Osteocyte (in vitro differentiated cells): Measurements from ENCODE around the gene DDR2. TPM values are rescaled to one million over a fixed set of nuclear protein-coding genes. Genes with fewer than 3 reads are reported as not detected.

Experiments used
- DNase-seq: peaks from one replicate; pipeline ENCODE4 v3.0.0; 2021; ENCODE audit warnings: mixed read lengths; ENCODE audit not compliant: unreplicated experiment; ENCODE audit errors: extremely low spot score
- H3K27ac Mint-ChIP-seq: one replicate; pipeline ENCODE4 v1.8.0; 2021; ENCODE audit warnings: mild to moderate bottlenecking, mixed read lengths; ENCODE audit not compliant: unreplicated experiment
- H3K27me3 Mint-ChIP-seq: one replicate; pipeline ENCODE4 v1.8.0; 2021; ENCODE audit warnings: mixed read lengths; ENCODE audit not compliant: unreplicated experiment
- H3K36me3 Mint-ChIP-seq: one replicate; pipeline ENCODE4 v1.8.0; 2021; ENCODE audit warnings: mixed read lengths; ENCODE audit not compliant: unreplicated experiment
- H3K4me1 Mint-ChIP-seq: one replicate; pipeline ENCODE4 v1.8.0; 2021; ENCODE audit warnings: mixed read lengths; ENCODE audit not compliant: unreplicated experiment
- H3K4me3 Mint-ChIP-seq: one replicate; pipeline ENCODE4 v1.8.0; 2021; ENCODE audit warnings: mild to moderate bottlenecking, moderate library complexity, mixed read lengths; ENCODE audit not compliant: unreplicated experiment
- H3K9me3 Mint-ChIP-seq: one replicate; pipeline ENCODE4 v1.8.0; 2021; ENCODE audit warnings: mixed read lengths; ENCODE audit not compliant: unreplicated experiment
- total RNA-seq: library from RNA; stranded (reverse); gene quantifications from 2 replicates; pipeline ENCODE4 v1.2.1, GENCODE V29; 2021
- TF ChIP-seq, protein P1 (sequence below): fragments of 200-600 bp; sonication (generic); IDR thresholded peaks from 2 replicates; pipeline ENCODE4 v1.5.0; 2021; ENCODE audit warnings: antibody characterized with exemption, mild to moderate bottlenecking, moderate library complexity

Gene DDR2
- total RNA-seq, 1 donor from 2014 or later: 173 TPM

DNA sequence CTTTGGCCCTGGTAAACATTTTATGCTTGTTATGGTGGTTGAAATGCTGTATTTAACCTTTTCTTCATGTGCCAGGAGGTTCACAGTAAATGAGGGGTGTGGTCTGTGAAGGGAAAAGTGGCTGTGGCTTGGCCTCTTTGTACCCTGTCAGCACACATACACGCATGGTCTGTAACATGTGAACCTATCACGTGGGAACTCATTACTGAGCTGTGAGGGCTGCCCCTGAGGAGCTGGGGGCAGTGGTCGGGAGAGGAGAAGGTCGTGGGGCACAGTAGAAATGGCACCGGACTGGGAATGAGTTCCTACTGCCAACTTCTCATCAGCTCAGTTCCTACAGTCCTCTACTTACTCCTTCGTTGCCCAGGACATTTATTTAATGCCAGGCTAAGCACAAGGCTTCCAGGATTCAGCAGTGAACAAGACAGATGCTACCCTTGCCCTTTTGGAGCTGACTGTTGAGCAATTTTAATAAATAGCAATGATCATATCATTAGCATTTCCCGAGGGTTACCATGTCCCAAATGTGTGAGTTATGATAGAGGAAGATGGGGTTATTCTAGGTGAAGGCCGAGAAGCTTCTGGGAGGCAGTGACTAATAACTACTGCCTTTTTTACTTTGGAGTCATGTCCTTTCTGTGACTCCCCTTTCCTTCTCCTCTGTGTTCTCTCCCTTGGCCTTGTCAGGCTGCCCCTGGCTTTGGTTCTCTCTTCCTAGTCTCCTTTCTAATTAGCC, 38.8 kb downstream of the DDR2 start:
- no peak for DNase-seq
- peak overlapping the region; percentile 13 for H3K27ac Mint-ChIP-seq
- no peak overlapping the region for H3K4me3 Mint-ChIP-seq
- peaks cover 13% of the 10 kb centered on the region for H3K36me3 Mint-ChIP-seq
- TF ChIP-seq, protein P1, sequence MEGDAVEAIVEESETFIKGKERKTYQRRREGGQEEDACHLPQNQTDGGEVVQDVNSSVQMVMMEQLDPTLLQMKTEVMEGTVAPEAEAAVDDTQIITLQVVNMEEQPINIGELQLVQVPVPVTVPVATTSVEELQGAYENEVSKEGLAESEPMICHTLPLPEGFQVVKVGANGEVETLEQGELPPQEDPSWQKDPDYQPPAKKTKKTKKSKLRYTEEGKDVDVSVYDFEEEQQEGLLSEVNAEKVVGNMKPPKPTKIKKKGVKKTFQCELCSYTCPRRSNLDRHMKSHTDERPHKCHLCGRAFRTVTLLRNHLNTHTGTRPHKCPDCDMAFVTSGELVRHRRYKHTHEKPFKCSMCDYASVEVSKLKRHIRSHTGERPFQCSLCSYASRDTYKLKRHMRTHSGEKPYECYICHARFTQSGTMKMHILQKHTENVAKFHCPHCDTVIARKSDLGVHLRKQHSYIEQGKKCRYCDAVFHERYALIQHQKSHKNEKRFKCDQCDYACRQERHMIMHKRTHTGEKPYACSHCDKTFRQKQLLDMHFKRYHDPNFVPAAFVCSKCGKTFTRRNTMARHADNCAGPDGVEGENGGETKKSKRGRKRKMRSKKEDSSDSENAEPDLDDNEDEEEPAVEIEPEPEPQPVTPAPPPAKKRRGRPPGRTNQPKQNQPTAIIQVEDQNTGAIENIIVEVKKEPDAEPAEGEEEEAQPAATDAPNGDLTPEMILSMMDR: no peak
- no peaks in the 10 kb centered on the region for H3K27me3 Mint-ChIP-seq
- H3K4me1 Mint-ChIP-seq: peaks cover 54% of the 10 kb centered on the region
- no peaks in the 10 kb centered on the region for H3K9me3 Mint-ChIP-seq

DNA sequence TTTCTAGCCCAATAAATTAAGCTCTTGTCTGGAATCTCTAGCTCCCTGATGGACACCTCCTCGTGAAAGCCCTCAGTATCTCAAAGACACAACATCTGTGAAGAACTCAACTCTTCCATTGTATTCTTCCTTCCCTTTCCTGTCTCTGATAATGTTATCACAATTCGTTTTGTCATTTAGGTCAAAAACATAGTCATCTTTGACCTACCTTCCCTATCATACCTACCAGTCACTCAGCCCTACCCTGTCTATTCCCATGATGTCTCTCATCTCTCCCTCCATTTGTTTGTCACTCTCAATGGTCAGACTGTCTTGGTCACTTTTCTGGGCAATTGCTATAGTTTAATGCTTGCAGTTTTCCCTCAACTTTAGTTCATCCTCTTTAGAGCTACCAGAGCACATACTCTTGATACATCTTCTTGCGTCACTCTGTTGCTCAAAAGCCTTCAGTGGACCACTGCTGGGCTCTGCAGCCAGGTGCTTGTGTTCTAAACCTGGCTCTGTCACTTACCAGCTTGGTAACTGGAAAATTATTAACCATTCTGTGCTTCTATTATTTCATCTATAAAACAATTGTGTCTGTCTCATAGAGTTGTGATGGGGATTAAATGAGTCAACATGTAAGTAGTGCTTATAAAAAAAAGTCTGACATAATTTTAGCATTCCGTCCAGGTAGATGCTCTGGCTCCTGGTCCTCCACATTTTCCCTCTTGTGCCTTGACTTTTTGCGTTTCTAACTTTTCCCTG, 39.6 kb downstream of the DDR2 start:
- no peak overlapping the region for H3K4me3 Mint-ChIP-seq
- TF ChIP-seq, protein P1: no peak
- H3K4me1 Mint-ChIP-seq: peaks cover 59% of the 10 kb centered on the region
- H3K9me3 Mint-ChIP-seq: no peaks in the 10 kb centered on the region
- DNase-seq: no peak
- H3K36me3 Mint-ChIP-seq: peaks cover 13% of the 10 kb centered on the region
- no peaks in the 10 kb centered on the region for H3K27me3 Mint-ChIP-seq
- H3K27ac Mint-ChIP-seq: peak overlapping the region; percentile 13

DNA sequence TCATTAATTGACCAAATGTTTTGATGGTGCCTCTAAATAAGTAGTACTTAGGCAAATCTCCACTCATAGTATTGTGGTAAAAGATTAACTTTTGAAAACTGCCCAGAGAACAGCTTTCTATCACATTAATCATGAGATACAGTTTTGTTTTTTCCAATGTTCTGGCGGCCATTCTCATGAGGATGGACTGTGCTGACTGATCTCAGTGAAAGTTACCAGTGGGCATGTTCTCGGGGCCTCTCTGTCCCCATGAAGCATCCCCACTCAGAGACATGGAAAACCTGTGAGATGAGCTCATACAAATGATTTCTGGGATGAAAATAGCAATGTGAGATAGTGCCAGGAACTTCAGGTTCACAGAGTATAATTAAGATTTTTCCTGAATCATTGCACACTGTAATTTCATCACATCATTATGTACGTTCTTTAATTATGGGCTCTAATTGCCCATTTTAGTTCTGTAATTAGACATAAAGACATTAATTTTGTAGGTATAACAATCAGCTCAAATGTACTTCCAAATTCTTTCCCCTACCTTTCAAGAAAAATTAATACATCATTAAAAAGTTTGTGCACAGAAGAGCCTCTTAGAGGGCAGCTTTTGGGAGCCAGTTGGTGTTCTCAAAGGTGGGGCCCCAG, 40.5 kb downstream of the DDR2 start:
- no peaks in the 10 kb centered on the region for H3K9me3 Mint-ChIP-seq
- TF ChIP-seq, protein P1: no peak
- H3K36me3 Mint-ChIP-seq: peaks cover 17% of the 10 kb centered on the region

DNA sequence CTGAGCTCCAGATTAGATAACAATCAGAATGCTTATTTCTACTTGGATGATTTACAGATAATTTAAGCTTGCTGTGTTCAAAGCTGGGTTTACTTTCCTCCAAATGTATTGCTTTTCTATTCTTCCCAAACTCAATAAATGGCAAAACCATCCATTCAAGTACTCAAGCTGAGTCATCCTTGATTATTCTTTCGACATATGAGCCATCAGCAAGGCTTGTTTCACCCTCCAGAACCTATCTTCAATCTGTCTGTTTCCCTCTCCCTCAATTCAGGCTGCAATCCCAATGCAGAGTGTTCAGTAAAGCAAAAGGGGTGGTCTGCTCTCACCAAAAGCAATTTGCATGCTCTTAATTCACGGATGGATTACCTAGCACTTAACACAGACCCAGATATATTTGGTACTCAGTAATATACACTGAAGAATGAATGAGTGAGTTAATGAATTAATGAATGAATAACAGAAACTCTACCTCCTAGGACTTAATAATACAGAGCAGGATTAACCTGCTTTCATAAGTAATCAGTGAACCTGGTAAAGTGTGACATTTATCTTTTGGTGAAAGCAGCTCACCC, 41.9 kb downstream of the DDR2 start:
- TF ChIP-seq, protein P1: no peak
- no peak for DNase-seq
- Mint-ChIP-seq H3K9me3 (no peaks in the 10 kb centered on the region), H3K27ac (no peak overlapping the region), H3K27me3 (no peaks in the 10 kb centered on the region), H3K4me3 (no peak overlapping the region), H3K36me3 (peaks cover 16% of the 10 kb centered on the region), H3K4me1 (peaks cover 77% of the 10 kb centered on the region)

More for the DNA sequence above, 40.5 kb downstream of the DDR2 start:
- Mint-ChIP-seq H3K27me3 (no peaks in the 10 kb centered on the region), H3K27ac (no peak overlapping the region), H3K4me1 (peaks cover 65% of the 10 kb centered on the region), H3K4me3 (no peak overlapping the region)
- DNase-seq: no peak
